DND-41 (cell line): ENCODE measurements around the gene ATP6AP2.

Experiments
- CTCF ChIP-seq: IDR thresholded peaks from 2 replicates; pipeline ENCODE4 v1.5.1; 2012; ENCODE audit warnings: borderline replicate concordance, low read length, moderate library complexity, mild to moderate bottlenecking; ENCODE audit not compliant: poor library complexity, severe bottlenecking; ENCODE audit errors: extremely low read depth
- EZH2 ChIP-seq: IDR thresholded peaks from 3 replicates; pipeline ENCODE4 v1.6.1; 2012; ENCODE audit warnings: borderline replicate concordance, low read depth, mild to moderate bottlenecking, moderate library complexity, low read length, inconsistent platforms; ENCODE audit not compliant: severe bottlenecking

GRCh38 chrX:40571600-40571999 is 9.2 kb upstream of the ATP6AP2 start:
- TF ChIP-seq CTCF (no peak), EZH2 (no peak)
